ENCODE data around the gene NEK10. TPM values are rescaled to one million over a fixed set of nuclear protein-coding genes. Genes with fewer than 3 reads are reported as not detected.

Gene NEK10
- total RNA-seq, 2 experiments from 2014 or later = 0.19 to 0.57 TPM

- Mint-ChIP-seq H3K4me1 (peaks cover 6% of the 10 kb centered on the region), H3K27ac (no peak overlapping the region), H3K36me3 (ENCODE audit: low read depth) (peaks cover 8% of the 10 kb centered on the region), H3K4me3 (no peak overlapping the region), H3K9me3 (ENCODE audit: low read depth) (no peaks in the 10 kb centered on the region), H3K27me3 (no peaks in the 10 kb centered on the region)
- no peak for ATAC-seq
- ChIA-PET CTCF (no interaction called here), POLR2A (no interaction called here)
- intact Hi-C loops (cut with DNase I, micrococcal nuclease) = loop anchor here in 1 of 2 experiments (5.0 kb wide), 1 partner anchor 89 kb away; no protein-coding TSS in a partner anchor
- DNase-seq = no peak
Measured at GRCh38 chr3:27378331-27378730, 9.1 kb upstream of the NEK10 start.

GRCh38 chr3:27376109-27376772 is 7.1 kb upstream of the NEK10 start:
- no peak overlapping the region for H3K4me3 Mint-ChIP-seq
- no peak overlapping the region for H3K27ac Mint-ChIP-seq
- H3K9me3 Mint-ChIP-seq (ENCODE audit: low read depth) = no peaks in the 10 kb centered on the region
- peaks cover 6% of the 10 kb centered on the region for H3K4me1 Mint-ChIP-seq
- ChIA-PET POLR2A (no interaction called here), CTCF (interaction anchor here (1.5 kb wide), 1 partner anchor 58 kb away, joined by 3 read pairs; no protein-coding TSS in a partner anchor)
- peaks cover 4% of the 10 kb centered on the region for H3K36me3 Mint-ChIP-seq (ENCODE audit: low read depth)
- intact Hi-C loops (cut with DNase I, micrococcal nuclease) = loop anchor here in 1 of 2 experiments (5.0 kb wide), 1 partner anchor 91 kb away; no protein-coding TSS in a partner anchor
- DNase-seq (no peak), ATAC-seq (no peak)
- H3K27me3 Mint-ChIP-seq = no peaks in the 10 kb centered on the region

GRCh38 chr3:27366062-27366591 is 3.1 kb downstream of the NEK10 start:
- ChIA-PET CTCF (interaction anchor here (1.1 kb wide), 1 partner anchor 91 kb away, joined by 3 read pairs; no protein-coding TSS in a partner anchor), POLR2A (no interaction called here)
- no peaks in the 10 kb centered on the region for H3K27me3 Mint-ChIP-seq
- no peaks in the 10 kb centered on the region for H3K9me3 Mint-ChIP-seq (ENCODE audit: low read depth)
- ATAC-seq (no peak), DNase-seq (no peak)
- H3K27ac Mint-ChIP-seq = no peak overlapping the region
- intact Hi-C loops (cut with DNase I, micrococcal nuclease) = loop anchor here in 1 of 2 experiments (5.0 kb wide), 1 partner anchor 981 kb away; the partner anchor contains the start of genes AZI2 and ZCWPW2
- peaks cover 14% of the 10 kb centered on the region for H3K4me1 Mint-ChIP-seq
- no peaks in the 10 kb centered on the region for H3K36me3 Mint-ChIP-seq (ENCODE audit: low read depth)
- H3K4me3 Mint-ChIP-seq = no peak overlapping the region

GRCh38 chr3:27360113-27361078 is 8.8 kb downstream of the NEK10 start:
- H3K4me3 Mint-ChIP-seq = no peak overlapping the region
- intact Hi-C loops (cut with DNase I, micrococcal nuclease) = no loop called here
- CTCF ChIA-PET = interaction anchor here (1.2 to 1.4 kb wide), 2 partner anchors 11 to 321 kb away, joined by 3 to 4 read pairs; no protein-coding TSS in a partner anchor
- ATAC-seq = no peak
- no peak overlapping the region for H3K27ac Mint-ChIP-seq
- no peaks in the 10 kb centered on the region for H3K27me3 Mint-ChIP-seq
- H3K36me3 Mint-ChIP-seq (ENCODE audit: low read depth) = no peaks in the 10 kb centered on the region
- no peaks in the 10 kb centered on the region for H3K9me3 Mint-ChIP-seq (ENCODE audit: low read depth)
- H3K4me1 Mint-ChIP-seq = peaks cover 26% of the 10 kb centered on the region
- POLR2A ChIA-PET = no interaction called here
- no peak for DNase-seq

GRCh38 chr3:27358372-27358771 is 10.8 kb downstream of the NEK10 start:
- Mint-ChIP-seq H3K36me3 (ENCODE audit: low read depth) (no peaks in the 10 kb centered on the region), H3K4me3 (no peak overlapping the region), H3K4me1 (peaks cover 26% of the 10 kb centered on the region), H3K27ac (peak overlapping the region; percentile 32), H3K9me3 (ENCODE audit: low read depth) (no peaks in the 10 kb centered on the region), H3K27me3 (no peaks in the 10 kb centered on the region)
- ChIA-PET POLR2A (no interaction called here), CTCF (interaction anchor here (0.6 to 1.5 kb wide), 10 partner anchors 9 to 327 kb away, joined by 3 to 5 read pairs (median 4); no protein-coding TSS in a partner anchor)
- DNase-seq = no peak
- no peak for ATAC-seq
- intact Hi-C loops (cut with DNase I, micrococcal nuclease) = no loop called here

GRCh38 chr3:27357665-27358258 is 11.4 kb downstream of the NEK10 start:
- no peak overlapping the region for H3K4me3 Mint-ChIP-seq
- no peaks in the 10 kb centered on the region for H3K36me3 Mint-ChIP-seq (ENCODE audit: low read depth)
- H3K27me3 Mint-ChIP-seq = no peaks in the 10 kb centered on the region
- ChIA-PET CTCF (interaction anchor here (0.6 to 1.5 kb wide), 9 partner anchors 9 to 327 kb away, joined by 3 to 5 read pairs (median 4); no protein-coding TSS in a partner anchor), POLR2A (no interaction called here)
- H3K4me1 Mint-ChIP-seq = peaks cover 26% of the 10 kb centered on the region
- DNase-seq (peak; percentile 77), ATAC-seq (peak; percentile 94)
- H3K9me3 Mint-ChIP-seq (ENCODE audit: low read depth) = no peaks in the 10 kb centered on the region
- no peak overlapping the region for H3K27ac Mint-ChIP-seq
- intact Hi-C loops (cut with DNase I, micrococcal nuclease) = loop anchor here (1.0 to 2.0 kb wide), 3 partner anchors 110 to 324 kb away; no protein-coding TSS in a partner anchor

- Mint-ChIP-seq H3K27me3 (no peaks in the 10 kb centered on the region), H3K36me3 (ENCODE audit: low read depth) (no peaks in the 10 kb centered on the region), H3K9me3 (ENCODE audit: low read depth) (no peaks in the 10 kb centered on the region), H3K27ac (no peak overlapping the region), H3K4me1 (peaks cover 26% of the 10 kb centered on the region), H3K4me3 (no peak overlapping the region)
- intact Hi-C loops (cut with DNase I, micrococcal nuclease) = loop anchor here (1.0 to 2.0 kb wide), 3 partner anchors 110 to 324 kb away; no protein-coding TSS in a partner anchor
- ChIA-PET CTCF (no interaction called here), POLR2A (no interaction called here)
- DNase-seq (no peak), ATAC-seq (no peak)
Measured at GRCh38 chr3:27356976-27357375, 12.2 kb downstream of the NEK10 start.

GRCh38 chr3:27354588-27355203 is 14.5 kb downstream of the NEK10 start:
- ChIA-PET CTCF (interaction anchor here (0.7 to 1.4 kb wide), 6 partner anchors 8 to 327 kb away, joined by 3 to 7 read pairs (median 3); no protein-coding TSS in a partner anchor), POLR2A (no interaction called here)
- DNase-seq (no peak), ATAC-seq (no peak)
- intact Hi-C loops (cut with DNase I, micrococcal nuclease) = no loop called here
- peaks cover 24% of the 10 kb centered on the region for H3K4me1 Mint-ChIP-seq
- no peaks in the 10 kb centered on the region for H3K9me3 Mint-ChIP-seq (ENCODE audit: low read depth)
- no peaks in the 10 kb centered on the region for H3K27me3 Mint-ChIP-seq
- no peaks in the 10 kb centered on the region for H3K36me3 Mint-ChIP-seq (ENCODE audit: low read depth)
- no peak overlapping the region for H3K27ac Mint-ChIP-seq
- no peak overlapping the region for H3K4me3 Mint-ChIP-seq

GRCh38 chr3:27354161-27354560 is 15.0 kb downstream of the NEK10 start:
- peaks cover 19% of the 10 kb centered on the region for H3K4me1 Mint-ChIP-seq
- H3K36me3 Mint-ChIP-seq (ENCODE audit: low read depth) = no peaks in the 10 kb centered on the region
- H3K27ac Mint-ChIP-seq = no peak overlapping the region
- DNase-seq (no peak), ATAC-seq (no peak)
- ChIA-PET POLR2A (no interaction called here), CTCF (interaction anchor here (0.6 to 1.4 kb wide), 5 partner anchors 9 to 328 kb away, joined by 3 to 7 read pairs (median 3); no protein-coding TSS in a partner anchor)
- H3K9me3 Mint-ChIP-seq (ENCODE audit: low read depth) = no peaks in the 10 kb centered on the region
- intact Hi-C loops (cut with DNase I, micrococcal nuclease) = no loop called here
- no peak overlapping the region for H3K4me3 Mint-ChIP-seq
- H3K27me3 Mint-ChIP-seq = no peaks in the 10 kb centered on the region

GRCh38 chr3:27353221-27353620 is 16.0 kb downstream of the NEK10 start:
- CTCF ChIA-PET = interaction anchor here (0.6 kb wide), 1 partner anchor 41 kb away, joined by 3 read pairs; no protein-coding TSS in a partner anchor
- no peak overlapping the region for H3K4me3 Mint-ChIP-seq
- H3K27ac Mint-ChIP-seq = no peak overlapping the region
- ATAC-seq = no peak
- no peaks in the 10 kb centered on the region for H3K36me3 Mint-ChIP-seq (ENCODE audit: low read depth)
- H3K9me3 Mint-ChIP-seq (ENCODE audit: low read depth) = no peaks in the 10 kb centered on the region
- intact Hi-C loops (cut with DNase I, micrococcal nuclease) = no loop called here
- H3K4me1 Mint-ChIP-seq = peaks cover 13% of the 10 kb centered on the region
- no peaks in the 10 kb centered on the region for H3K27me3 Mint-ChIP-seq
- DNase-seq = no peak
- POLR2A ChIA-PET = no interaction called here
